HG02870 (cell line): ENCODE data around the gene PHOSPHO1.

ENCODE experiments used
- ATAC-seq: cut with Tn5 transposase; IDR thresholded peaks from one replicate; pipeline ENCODE4 v1.9.1; 2021; ENCODE audit warnings: mild to moderate bottlenecking, moderate library complexity; ENCODE audit not compliant: unreplicated experiment

PHOSPHO1 gene

GRCh38 chr17:49219987-49220386, 10.6 kb downstream of the PHOSPHO1 start:
- ATAC-seq, result no peak

GRCh38 chr17:49218941-49219913, 11.4 kb downstream of the PHOSPHO1 start:
- ATAC-seq, result peak; percentile 41

GRCh38 chr17:49217651-49218413, 12.8 kb downstream of the PHOSPHO1 start:
- peak; percentile 52 for ATAC-seq

GRCh38 chr17:49216953-49217650, 13.5 kb downstream of the PHOSPHO1 start:
- ATAC-seq, result no peak

GRCh38 chr17:49216482-49216881, 14.1 kb downstream of the PHOSPHO1 start:
- no peak for ATAC-seq

- no peak for ATAC-seq
These were observed 15.8 kb downstream of the PHOSPHO1 start for GRCh38 chr17:49214676-49215360.

GRCh38 chr17:49213847-49214246, 16.7 kb downstream of the PHOSPHO1 start:
- no peak for ATAC-seq

GRCh38 chr17:49213399-49213798, 17.2 kb downstream of the PHOSPHO1 start:
- no peak for ATAC-seq

GRCh38 chr17:49210158-49211029, 20.2 kb downstream of the PHOSPHO1 start, which contains the start of the genes ABI3 and GNGT2:
TSS of gene ABI3 (plus strand) at chr17:49210707. CDS start at chr17:49210725, 18 bp downstream.
TSS of gene GNGT2 (minus strand) at chr17:49210574. CDS start at chr17:49207422, 3,152 bp downstream.
- ATAC-seq, result peak; percentile 83

- no peak for ATAC-seq
These were observed 21.5 kb downstream of the PHOSPHO1 start for GRCh38 chr17:49209061-49209571.

- ATAC-seq, result no peak
These were observed 26.1 kb downstream of the PHOSPHO1 start for GRCh38 chr17:49204516-49204915.

- ATAC-seq, result no peak
These were observed 26.8 kb downstream of the PHOSPHO1 start for GRCh38 chr17:49203796-49204195.

GRCh38 chr17:49201481-49201927, 29.1 kb downstream of the PHOSPHO1 start:
- no peak for ATAC-seq

GRCh38 chr17:49200423-49201083, 30.0 kb downstream of the PHOSPHO1 start:
- no peak for ATAC-seq

GRCh38 chr17:49198211-49198610, 32.4 kb downstream of the PHOSPHO1 start:
- ATAC-seq, result no peak

GRCh38 chr17:49197346-49197998, 33.1 kb downstream of the PHOSPHO1 start:
- no peak for ATAC-seq

GRCh38 chr17:49196520-49196919, 34.1 kb downstream of the PHOSPHO1 start:
- ATAC-seq, result no peak

- no peak for ATAC-seq
These were observed 34.8 kb downstream of the PHOSPHO1 start for GRCh38 chr17:49195751-49196150.
